Mesenchymal stem cell (in vitro differentiated cells and primary cell): ENCODE measurements around the gene SFRP4. TPM values are rescaled to one million over a fixed set of nuclear protein-coding genes. Genes with fewer than 3 reads are reported as not detected.
A peak's percentile ranks its signal among the peaks of the same experiment; 100 is the strongest.

Source experiments
- DNase-seq: peaks from one replicate; pipeline ENCODE4 v3.0.0-alpha.2; 2013
- H2AFZ ChIP-seq: one replicate; pipeline ENCODE4 v1.6.1; 2013; ENCODE audit warnings: low read depth, mild to moderate bottlenecking, control low read depth, inconsistent platforms, low read length, moderate library complexity
- H2AK5ac ChIP-seq: 2 replicates; pipeline ENCODE4 v1.6.1; 2013; ENCODE audit warnings: low read length, moderate library complexity, mild to moderate bottlenecking, inconsistent platforms; ENCODE audit not compliant: severe bottlenecking
- H2BK120ac ChIP-seq: one replicate; pipeline ENCODE4 v1.6.1; 2013; ENCODE audit warnings: low read depth, mild to moderate bottlenecking, inconsistent platforms, low read length, moderate library complexity
- H2BK12ac ChIP-seq, 2 experiments: one replicate each; pipeline ENCODE4 v1.6.1; 2013; ENCODE audit warnings: inconsistent platforms in 2 of 2, low read length in 2 of 2, mild to moderate bottlenecking in 2 of 2, moderate library complexity in 2 of 2, control low read depth in 1 of 2
- H2BK15ac ChIP-seq: one replicate; pipeline ENCODE4 v1.6.1; 2013; ENCODE audit warnings: mild to moderate bottlenecking, low read depth, inconsistent platforms; ENCODE audit not compliant: poor library complexity, severe bottlenecking
- H2BK5ac ChIP-seq: 2 replicates; pipeline ENCODE4 v1.6.1; 2013; ENCODE audit warnings: low read depth, mild to moderate bottlenecking, low read length, control low read depth, inconsistent platforms; ENCODE audit not compliant: poor library complexity, severe bottlenecking
- H3K14ac ChIP-seq, 2 experiments: one replicate each; pipeline ENCODE4 v1.6.1; 2013; ENCODE audit warnings: inconsistent platforms in 2 of 2, low read length in 2 of 2, control low read depth in 1 of 2, mild to moderate bottlenecking in 1 of 2, moderate library complexity in 1 of 2
- H3K18ac ChIP-seq, 2 experiments: one replicate each; pipeline ENCODE4 v1.6.1; 2013; ENCODE audit warnings: inconsistent platforms in 2 of 2, low read length in 2 of 2, control low read depth in 1 of 2, low read depth in 1 of 2, mild to moderate bottlenecking in 1 of 2
- H3K23ac ChIP-seq, 2 experiments: one replicate each; pipeline ENCODE4 v1.6.1; 2013; ENCODE audit warnings: inconsistent platforms in 2 of 2, low read length in 2 of 2, mild to moderate bottlenecking in 2 of 2, moderate library complexity in 2 of 2, control low read depth in 1 of 2
- H3K27ac ChIP-seq: 2 replicates; pipeline ENCODE4 v1.5.1; 2013; ENCODE audit warnings: mild to moderate bottlenecking, moderate library complexity, low read length, control low read depth, inconsistent platforms; ENCODE audit not compliant: poor library complexity, severe bottlenecking
- H3K27me3 ChIP-seq, 2 experiments: 2 replicates each; pipeline versions ENCODE4 v1.6.1 to v1.7.0; 2013; ENCODE audit warnings: low read length in 2 of 2, mild to moderate bottlenecking in 2 of 2, moderate library complexity in 2 of 2, control low read depth in 1 of 2, inconsistent platforms in 1 of 2; ENCODE audit not compliant: control insufficient read depth in 1 of 2, insufficient read depth in 1 of 2
- H3K36me3 ChIP-seq, 2 experiments: 2 replicates each; pipeline versions ENCODE4 v1.6.1 to v1.7.0; 2013; ENCODE audit warnings: low read length in 2 of 2, control low read depth in 1 of 2, inconsistent platforms in 1 of 2, low read depth in 1 of 2, mild to moderate bottlenecking in 1 of 2; ENCODE audit not compliant: insufficient read depth in 2 of 2, control insufficient read depth in 1 of 2
- H3K4ac ChIP-seq, 2 experiments: one replicate each; pipeline ENCODE4 v1.6.1; 2013; ENCODE audit warnings: inconsistent platforms in 2 of 2, low read length in 2 of 2, mild to moderate bottlenecking in 2 of 2, moderate library complexity in 2 of 2, control low read depth in 1 of 2, low read depth in 1 of 2
- H3K4me1 ChIP-seq: 2 replicates; pipeline ENCODE4 v1.6.1; 2013; ENCODE audit warnings: low read depth, low read length, control low read depth; ENCODE audit not compliant: control insufficient read depth, insufficient read depth
- H3K4me2 ChIP-seq: 2 replicates; pipeline ENCODE4 v1.6.1; 2013; ENCODE audit warnings: low read length, mild to moderate bottlenecking, inconsistent platforms; ENCODE audit not compliant: poor library complexity, severe bottlenecking
- H3K4me3 ChIP-seq, 2 experiments: 2 replicates each; pipeline versions ENCODE4 v1.5.1 to v1.7.0; 2013; ENCODE audit warnings: low read length in 2 of 2, mild to moderate bottlenecking in 2 of 2, control low read depth in 1 of 2, low read depth in 1 of 2; ENCODE audit not compliant: insufficient read depth in 1 of 2
- H3K79me1 ChIP-seq: replicated peaks from 2 replicates; pipeline ENCODE4 v1.6.1; 2013; ENCODE audit warnings: mild to moderate bottlenecking, control low read depth, low read length, inconsistent platforms; ENCODE audit not compliant: poor library complexity, severe bottlenecking
- H3K9ac ChIP-seq: 2 replicates; pipeline ENCODE4 v1.7.0; 2013; ENCODE audit warnings: mild to moderate bottlenecking, low read length, moderate library complexity
- H3K9me3 ChIP-seq: 2 replicates; pipeline ENCODE4 v1.7.0; 2013; ENCODE audit warnings: mild to moderate bottlenecking, low read length; ENCODE audit not compliant: control insufficient read depth
- H4K8ac ChIP-seq: one replicate; pipeline ENCODE4 v1.6.1; 2013; ENCODE audit warnings: inconsistent platforms, mild to moderate bottlenecking, low read length, moderate library complexity
- H4K91ac ChIP-seq: one replicate; pipeline ENCODE4 v1.6.1; 2013; ENCODE audit warnings: mild to moderate bottlenecking, low read length, inconsistent platforms
- WGBS: methylation state at CpG from one replicate; pipeline ENCODE4 v1.1.7; 2013; ENCODE audit warnings: mixed read lengths; 5-methylcytosine and 5-hydroxymethylcytosine counted together
- polyA plus RNA-seq, 2 experiments: library from polyadenylated mRNA; stranded (reverse); fragments of 200-250 nt; gene quantifications; one replicate each; pipeline ENCODE4 v1.2.3, GENCODE V29; 2013

Gene SFRP4
- not detected for polyA plus RNA-seq (2013, experiment 1 of 2)
- polyA plus RNA-seq (2013, experiment 2 of 2) = not detected

DNA sequence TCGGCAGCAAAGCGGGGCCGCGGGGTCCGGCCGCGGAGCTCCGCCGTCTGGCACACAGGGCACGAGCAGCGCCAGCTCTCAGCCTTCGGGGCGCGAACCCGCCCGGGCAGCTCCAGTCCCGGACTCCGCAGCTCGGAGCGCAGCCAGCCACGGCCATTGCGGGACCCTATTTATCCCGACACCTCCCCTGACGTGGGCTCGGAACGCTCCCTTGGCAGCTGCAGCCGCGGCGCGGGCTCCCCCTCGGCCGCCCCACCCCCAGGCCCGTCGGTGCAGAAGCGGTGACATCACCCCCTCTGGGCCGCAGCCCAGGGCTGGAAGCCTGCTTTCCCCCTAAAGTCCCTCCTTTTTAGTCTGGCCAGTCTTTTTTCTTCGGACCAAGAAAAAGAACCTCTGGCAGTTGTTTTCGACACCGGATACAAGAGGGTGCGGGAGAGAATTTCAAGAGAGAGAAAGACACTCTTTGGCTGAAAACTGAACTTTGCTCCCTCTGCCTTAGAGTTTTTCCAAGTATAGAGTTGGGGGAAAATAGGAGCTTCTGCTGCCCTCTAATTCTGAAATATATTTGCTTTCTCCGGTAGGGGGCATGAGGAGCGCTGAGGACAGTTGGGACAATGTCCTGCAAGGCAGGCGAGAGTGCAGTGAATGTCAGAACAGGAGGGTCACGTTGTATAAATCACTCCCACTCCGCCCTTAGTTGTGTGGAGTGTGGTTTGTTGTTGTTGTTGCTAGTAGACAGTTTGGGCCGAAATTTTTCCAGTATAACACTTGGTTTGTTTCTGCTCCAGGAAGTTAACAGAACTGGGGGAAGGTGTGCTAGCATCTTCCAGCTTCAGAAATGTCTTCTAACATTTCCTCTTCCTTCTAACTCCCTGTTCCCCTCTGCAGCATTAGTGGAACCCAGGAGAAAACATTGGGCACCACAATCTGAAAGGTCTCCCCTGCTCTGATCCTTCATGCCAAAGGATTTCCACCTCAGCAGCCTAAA is at the start of gene SFRP4:
TSS of gene SFRP4 (minus strand) at position 145 of the 988 bp plus-strand sequence. CDS start 280 bp downstream, outside the sequence.
- Histone ChIP-seq H3K14ac (no peak within 1 kb of the TSS), H3K23ac (no peak within 1 kb of the TSS), H3K79me1 (peaks cover 3% of the 10 kb centered on the region), H3K9me3 (no peaks in the 10 kb centered on the region), H4K8ac (no peak within 1 kb of the TSS), H2BK12ac (no peak within 1 kb of the TSS), H3K36me3 (no peaks in the 10 kb centered on the region), H2BK120ac (peak within 1 kb of the TSS; percentile 1), H2BK15ac (no peak within 1 kb of the TSS), H3K4me1 (peaks cover 12% of the 10 kb centered on the region), H2AFZ (peak within 1 kb of the TSS; percentile 33), H2BK5ac (peak within 1 kb of the TSS; percentile 33), H3K18ac (no peak within 1 kb of the TSS), H3K4me3 (peak within 1 kb of the TSS; percentile 58 to 85), H3K9ac (peak within 1 kb of the TSS; percentile 90), H3K4me2 (peak within 1 kb of the TSS; percentile 68), H3K27ac (no peak within 1 kb of the TSS), H2AK5ac (no peak within 1 kb of the TSS), H3K27me3 (peaks cover 0 to 19% of the 10 kb centered on the region in 2 experiments), H3K4ac (no peak within 1 kb of the TSS), H4K91ac (no peak within 1 kb of the TSS)
- DNase-seq = peak; percentile 63
- 2% methylated on average over 46 of the region's 46 CpGs for WGBS

DNA sequence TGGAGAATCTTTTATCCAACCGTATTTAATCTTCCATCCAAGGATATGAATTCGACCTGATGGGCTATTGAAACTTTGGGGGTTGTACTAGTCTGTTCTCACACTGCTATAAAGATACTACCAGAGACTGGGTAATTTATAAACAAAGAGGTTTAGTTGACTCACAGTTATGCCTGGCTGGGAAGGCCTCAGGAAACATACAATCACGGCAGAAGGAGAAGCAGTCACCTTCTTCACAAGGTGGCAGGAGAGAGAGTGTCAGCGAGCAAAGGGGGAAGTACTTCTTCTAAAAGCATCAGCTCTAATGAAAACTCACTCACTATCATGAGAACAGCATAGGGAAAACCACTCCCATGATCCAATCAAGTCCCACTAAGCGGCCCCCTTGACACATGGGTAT is 47.6 kb upstream of the SFRP4 start:
- no peak overlapping the region for H3K9ac ChIP-seq
- H2AK5ac ChIP-seq = no peak overlapping the region
- DNase-seq = no peak
- H2BK120ac ChIP-seq = no peak overlapping the region
- H3K9me3 ChIP-seq = no peaks in the 10 kb centered on the region
- no peak overlapping the region for H3K27ac ChIP-seq
- H2BK15ac ChIP-seq = no peak overlapping the region
- H3K4me2 ChIP-seq = no peak overlapping the region
- H3K14ac ChIP-seq = no peak overlapping the region
- H3K36me3 ChIP-seq = no peaks in the 10 kb centered on the region
- WGBS = 33% methylated on average over 1 of the region's 5 CpGs
- H3K23ac ChIP-seq = no peak overlapping the region
- H3K4me3 ChIP-seq = no peak overlapping the region
- H3K79me1 ChIP-seq = no peaks in the 10 kb centered on the region
- no peaks in the 10 kb centered on the region for H3K27me3 ChIP-seq
- no peak overlapping the region for H3K4ac ChIP-seq
- no peak overlapping the region for H4K8ac ChIP-seq
- H4K91ac ChIP-seq = no peak overlapping the region
- H2AFZ ChIP-seq = no peak overlapping the region
- H2BK5ac ChIP-seq = no peak overlapping the region
- no peak overlapping the region for H2BK12ac ChIP-seq
- H3K18ac ChIP-seq = no peak overlapping the region
- H3K4me1 ChIP-seq = no peaks in the 10 kb centered on the region

DNA sequence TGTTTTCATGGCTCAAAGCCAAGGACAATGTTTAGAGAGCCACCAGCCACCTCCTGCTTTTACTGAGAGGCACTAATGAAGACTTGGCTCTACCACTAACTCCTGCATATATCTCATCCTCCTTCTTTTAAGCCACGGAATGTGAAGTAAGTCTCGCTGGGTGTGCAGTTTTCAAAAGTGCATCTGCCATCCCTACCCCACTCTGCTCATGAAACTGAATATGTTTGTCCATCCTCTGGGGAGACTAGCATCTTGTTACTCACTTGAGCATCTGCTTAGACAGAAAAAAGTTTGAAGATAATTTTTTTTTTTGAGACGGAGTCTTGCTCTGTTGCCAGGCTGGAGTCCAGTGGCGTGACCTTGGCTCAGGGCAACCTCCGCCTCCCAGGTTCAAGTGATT is 44.6 kb upstream of the SFRP4 start:
- Histone ChIP-seq H3K27me3 (no peaks in the 10 kb centered on the region), H3K4ac (no peak overlapping the region), H3K4me2 (no peak overlapping the region), H3K4me1 (no peaks in the 10 kb centered on the region), H2BK15ac (no peak overlapping the region), H3K79me1 (no peaks in the 10 kb centered on the region), H2AK5ac (no peak overlapping the region), H4K8ac (no peak overlapping the region), H3K27ac (no peak overlapping the region), H4K91ac (no peak overlapping the region), H3K9ac (no peak overlapping the region), H2BK12ac (no peak overlapping the region), H2BK120ac (no peak overlapping the region), H3K36me3 (no peaks in the 10 kb centered on the region), H3K18ac (no peak overlapping the region), H3K23ac (no peak overlapping the region), H3K14ac (no peak overlapping the region), H2AFZ (no peak overlapping the region), H3K4me3 (no peak overlapping the region), H3K9me3 (no peaks in the 10 kb centered on the region), H2BK5ac (no peak overlapping the region)
- WGBS = 91% methylated on average over 5 of the region's 5 CpGs
- DNase-seq = no peak

DNA sequence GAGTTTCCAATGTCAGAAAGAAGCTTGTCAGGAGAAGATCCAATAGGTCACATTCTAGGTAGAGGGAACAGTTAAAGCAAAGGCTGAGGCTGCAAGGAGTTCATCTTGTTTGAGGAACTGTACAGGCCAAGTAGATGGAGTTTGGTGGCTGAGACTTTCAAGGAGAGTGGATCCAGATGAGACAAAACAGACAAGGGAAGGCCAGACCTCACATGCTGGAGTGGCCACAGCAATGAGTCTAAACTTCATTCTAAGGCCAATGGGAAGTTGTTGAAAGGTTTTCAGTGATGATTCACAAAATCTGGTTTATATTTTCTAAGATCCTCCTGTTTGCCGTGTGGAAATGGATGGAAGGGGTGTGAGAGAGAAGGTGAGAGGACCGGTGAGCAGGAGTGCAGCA is 43.9 kb upstream of the SFRP4 start:
- H3K4me1 ChIP-seq = no peaks in the 10 kb centered on the region
- H2AK5ac ChIP-seq = no peak overlapping the region
- no peak overlapping the region for H3K27ac ChIP-seq
- H4K8ac ChIP-seq = no peak overlapping the region
- 88% methylated on average over 2 of the region's 2 CpGs for WGBS
- no peak overlapping the region for H2AFZ ChIP-seq
- no peak for DNase-seq
- no peak overlapping the region for H3K23ac ChIP-seq
- no peak overlapping the region for H3K4ac ChIP-seq
- no peak overlapping the region for H2BK15ac ChIP-seq
- H2BK12ac ChIP-seq = no peak overlapping the region
- H2BK5ac ChIP-seq = no peak overlapping the region
- H3K36me3 ChIP-seq = no peaks in the 10 kb centered on the region
- H3K27me3 ChIP-seq = no peaks in the 10 kb centered on the region
- no peak overlapping the region for H3K9ac ChIP-seq
- no peaks in the 10 kb centered on the region for H3K79me1 ChIP-seq
- H4K91ac ChIP-seq = no peak overlapping the region
- no peak overlapping the region for H3K4me2 ChIP-seq
- no peak overlapping the region for H3K18ac ChIP-seq
- H3K9me3 ChIP-seq = no peaks in the 10 kb centered on the region
- no peak overlapping the region for H3K4me3 ChIP-seq
- no peak overlapping the region for H3K14ac ChIP-seq
- no peak overlapping the region for H2BK120ac ChIP-seq
